SK-N-SH treated with all-trans-retinoic acid at 6 μM for 48 hours (cell line): ENCODE data around the gene TMEM237.
A peak's percentile ranks its signal among the peaks of the same experiment; 100 is the strongest.

Experiments used
- ATAC-seq: fragments of 200-7000 bp; cut with Tn5 transposase; 3 replicates; pipeline ENCODE4 v1.9.1; 2020; ENCODE audit warnings: mild to moderate bottlenecking, moderate library complexity
- BACH2 ChIP-seq: fragments of 250-450 bp; sonication (Bioruptor Pico); IDR thresholded peaks from 2 replicates; pipeline ENCODE4 v1.9.0; 2021; ENCODE audit warnings: mild to moderate bottlenecking, borderline replicate concordance
- CSDC2 ChIP-seq: fragments of 250-450 bp; sonication (Bioruptor Pico); IDR thresholded peaks from 2 replicates; pipeline ENCODE4 v1.5.0; 2020; ENCODE audit warnings: mild to moderate bottlenecking, moderate library complexity
- ESRRG ChIP-seq: fragments of 250-450 bp; sonication (Bioruptor Pico); IDR thresholded peaks from 2 replicates; pipeline ENCODE4 v1.6.1; 2021; ENCODE audit warnings: mild to moderate bottlenecking
- GLIS3 ChIP-seq: fragments of 250-450 bp; sonication (Bioruptor Pico); IDR thresholded peaks from 2 replicates; pipeline ENCODE4 v1.5.0; 2020; ENCODE audit warnings: mild to moderate bottlenecking, moderate library complexity
- ISL1 ChIP-seq: fragments of 250-450 bp; sonication (Bioruptor Pico); IDR thresholded peaks from 2 replicates; pipeline ENCODE4 v2.1.2; 2022; ENCODE audit warnings: mild to moderate bottlenecking, moderate library complexity
- OSR1 ChIP-seq: fragments of 250-450 bp; sonication (Bioruptor Pico); IDR thresholded peaks from 2 replicates; pipeline ENCODE4 v1.8.0; 2022; ENCODE audit warnings: moderate library complexity, mild to moderate bottlenecking, inconsistent platforms
- PPARA ChIP-seq: fragments of 250-450 bp; sonication (Bioruptor Pico); IDR thresholded peaks from 2 replicates; pipeline ENCODE4 v1.5.0; 2020; ENCODE audit warnings: mild to moderate bottlenecking, borderline replicate concordance
- SNAI2 ChIP-seq: fragments of 250-450 bp; sonication (Bioruptor Pico); IDR thresholded peaks from 2 replicates; pipeline ENCODE4 v1.5.0; 2020; ENCODE audit warnings: mild to moderate bottlenecking, moderate library complexity
- TCF4 ChIP-seq: fragments of 250-450 bp; sonication (Bioruptor Pico); IDR thresholded peaks from 2 replicates; pipeline ENCODE4 v1.8.0; 2021; ENCODE audit warnings: mild to moderate bottlenecking, moderate library complexity, borderline replicate concordance
- TOX ChIP-seq: fragments of 250-450 bp; sonication (Bioruptor Pico); IDR thresholded peaks from 2 replicates; pipeline ENCODE4 v1.8.0; 2021; ENCODE audit warnings: mild to moderate bottlenecking, moderate library complexity, borderline replicate concordance
- ZC3H10 ChIP-seq: fragments of 250-450 bp; sonication (Bioruptor Pico); IDR thresholded peaks from 2 replicates; pipeline ENCODE4 v1.5.1; 2021; ENCODE audit warnings: mild to moderate bottlenecking, moderate library complexity
- ZFP3 ChIP-seq: fragments of 250-450 bp; sonication (Bioruptor Pico); IDR thresholded peaks from 2 replicates; pipeline ENCODE4 v1.5.0; 2020; ENCODE audit warnings: mild to moderate bottlenecking, moderate library complexity
- ZFP30 ChIP-seq: fragments of 450-650 bp; formaldehyde crosslinking; IDR thresholded peaks from 2 replicates; pipeline ENCODE4 v1.5.0; 2022; ENCODE audit warnings: mild to moderate bottlenecking, moderate library complexity
- ZNF565 ChIP-seq: fragments of 450-650 bp; formaldehyde crosslinking; conservative IDR thresholded peaks from 2 replicates; pipeline ENCODE4 v1.5.0; 2020; ENCODE audit warnings: low read depth, mild to moderate bottlenecking, moderate library complexity
- ZNF70 ChIP-seq: fragments of 450-650 bp; formaldehyde crosslinking; IDR thresholded peaks from 2 replicates; pipeline ENCODE4 v1.5.0; 2020; ENCODE audit warnings: mild to moderate bottlenecking, moderate library complexity
- ZNF8 ChIP-seq: fragments of 450-650 bp; formaldehyde crosslinking; IDR thresholded peaks from 2 replicates; pipeline ENCODE4 v1.5.0; 2020; ENCODE audit warnings: mild to moderate bottlenecking, moderate library complexity
- TF ChIP-seq, protein P1 (sequence below): fragments of 250-450 bp; sonication (Bioruptor Pico); IDR thresholded peaks from 2 replicates; pipeline ENCODE4 v1.5.0; 2020; ENCODE audit warnings: mild to moderate bottlenecking, moderate library complexity
- TF ChIP-seq, protein P2 (sequence below): fragments of 250-450 bp; sonication (Bioruptor Pico); IDR thresholded peaks from 2 replicates; pipeline ENCODE4 v1.5.1; 2021; ENCODE audit warnings: mild to moderate bottlenecking, moderate library complexity
- TF ChIP-seq, protein P3 (sequence below): fragments of 250-450 bp; sonication (Bioruptor Pico); IDR thresholded peaks from 2 replicates; pipeline ENCODE4 v1.8.0; 2020; ENCODE audit warnings: mild to moderate bottlenecking, moderate library complexity, borderline replicate concordance
- TF ChIP-seq, protein P4 (sequence below): fragments of 250-450 bp; sonication (Bioruptor Pico); IDR thresholded peaks from 2 replicates; pipeline ENCODE4 v1.5.1; 2020; ENCODE audit warnings: low read depth, mild to moderate bottlenecking, moderate library complexity
- TF ChIP-seq, protein P5 (sequence below): fragments of 250-450 bp; sonication (Bioruptor Pico); IDR thresholded peaks from 2 replicates; pipeline ENCODE4 v1.8.0; 2021; ENCODE audit warnings: low read depth, mild to moderate bottlenecking, moderate library complexity, borderline replicate concordance

TMEM237 gene

DNA sequence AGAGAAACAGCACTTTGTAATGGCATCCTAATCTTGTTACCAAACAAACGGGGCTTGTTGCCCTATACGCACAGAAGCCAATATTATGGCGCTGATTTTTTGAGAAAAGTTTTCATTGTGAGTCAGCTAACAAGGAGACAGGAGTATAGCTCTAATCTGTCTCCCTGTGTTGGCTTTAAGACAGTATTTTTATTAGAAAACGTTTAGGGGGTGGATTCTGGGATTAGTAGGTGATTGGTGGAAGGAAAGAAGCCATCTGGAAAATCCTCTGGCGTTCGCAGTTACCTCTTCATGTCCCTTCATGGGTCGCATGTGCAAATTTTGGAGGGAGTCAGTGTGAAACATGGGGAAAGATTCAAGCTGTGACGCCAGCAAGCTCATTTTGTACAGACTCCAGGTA lies 698 bp upstream of the TMEM237 start:
- peak; percentile 44 for ATAC-seq
- TF ChIP-seq, protein P1, sequence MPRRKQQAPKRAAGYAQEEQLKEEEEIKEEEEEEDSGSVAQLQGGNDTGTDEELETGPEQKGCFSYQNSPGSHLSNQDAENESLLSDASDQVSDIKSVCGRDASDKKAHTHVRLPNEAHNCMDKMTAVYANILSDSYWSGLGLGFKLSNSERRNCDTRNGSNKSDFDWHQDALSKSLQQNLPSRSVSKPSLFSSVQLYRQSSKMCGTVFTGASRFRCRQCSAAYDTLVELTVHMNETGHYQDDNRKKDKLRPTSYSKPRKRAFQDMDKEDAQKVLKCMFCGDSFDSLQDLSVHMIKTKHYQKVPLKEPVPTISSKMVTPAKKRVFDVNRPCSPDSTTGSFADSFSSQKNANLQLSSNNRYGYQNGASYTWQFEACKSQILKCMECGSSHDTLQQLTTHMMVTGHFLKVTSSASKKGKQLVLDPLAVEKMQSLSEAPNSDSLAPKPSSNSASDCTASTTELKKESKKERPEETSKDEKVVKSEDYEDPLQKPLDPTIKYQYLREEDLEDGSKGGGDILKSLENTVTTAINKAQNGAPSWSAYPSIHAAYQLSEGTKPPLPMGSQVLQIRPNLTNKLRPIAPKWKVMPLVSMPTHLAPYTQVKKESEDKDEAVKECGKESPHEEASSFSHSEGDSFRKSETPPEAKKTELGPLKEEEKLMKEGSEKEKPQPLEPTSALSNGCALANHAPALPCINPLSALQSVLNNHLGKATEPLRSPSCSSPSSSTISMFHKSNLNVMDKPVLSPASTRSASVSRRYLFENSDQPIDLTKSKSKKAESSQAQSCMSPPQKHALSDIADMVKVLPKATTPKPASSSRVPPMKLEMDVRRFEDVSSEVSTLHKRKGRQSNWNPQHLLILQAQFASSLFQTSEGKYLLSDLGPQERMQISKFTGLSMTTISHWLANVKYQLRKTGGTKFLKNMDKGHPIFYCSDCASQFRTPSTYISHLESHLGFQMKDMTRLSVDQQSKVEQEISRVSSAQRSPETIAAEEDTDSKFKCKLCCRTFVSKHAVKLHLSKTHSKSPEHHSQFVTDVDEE, result 0 out of 2 replicates have a peak, but pooled peaks have one; percentile 28
- TF ChIP-seq GLIS3 (no peak), TCF4 (no peak), ZNF8 (CRISPR knock-in tag) (no peak), TOX (CRISPR knock-in tag) (no peak), BACH2 (CRISPR knock-in tag) (no peak), ZFP30 (CRISPR knock-in tag) (no peak), ZFP3 (CRISPR knock-in tag) (0 out of 2 replicates have a peak, but pooled peaks have one; percentile 60), CSDC2 (no peak)

DNA sequence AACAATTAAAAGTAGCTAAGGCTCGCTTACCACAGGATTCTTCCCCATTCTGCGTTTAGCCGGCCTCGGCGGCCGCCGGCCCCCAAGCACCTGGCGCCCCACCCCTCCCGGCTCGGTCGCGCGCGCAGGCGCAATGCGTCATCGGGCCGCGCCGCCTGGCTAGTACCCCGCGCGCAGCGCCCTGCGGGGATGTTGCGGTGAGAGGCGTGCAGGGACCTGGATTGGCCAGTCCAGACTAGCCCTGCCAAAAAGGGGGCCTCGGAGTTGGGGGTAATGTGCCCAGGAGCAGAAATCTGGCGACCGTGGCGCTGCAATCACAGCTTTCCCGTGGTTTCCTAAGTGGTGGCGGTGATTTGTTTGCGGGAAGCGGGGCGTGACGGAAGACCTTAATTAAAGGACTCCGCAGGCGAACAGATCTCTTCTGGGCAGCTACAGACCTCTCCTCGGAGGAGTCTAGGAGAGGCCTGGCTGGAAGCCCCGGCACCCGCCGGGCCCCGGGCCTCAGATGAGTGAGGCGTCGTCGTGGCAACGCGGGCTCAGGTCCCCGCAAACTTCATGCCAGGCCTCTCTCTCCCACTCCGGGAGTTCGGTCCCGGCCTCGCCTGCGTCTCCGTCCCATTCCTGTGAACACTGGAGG lies 606 bp downstream of the TMEM237 start:
- peak; percentile 81 for ATAC-seq
- no peak for TF ChIP-seq ZFP30 (CRISPR knock-in tag)
- TF ChIP-seq, protein P1, result no peak
- no peak for TF ChIP-seq OSR1 (CRISPR knock-in tag)
- TF ChIP-seq PPARA (CRISPR knock-in tag), result no peak
- TF ChIP-seq, protein P2, sequence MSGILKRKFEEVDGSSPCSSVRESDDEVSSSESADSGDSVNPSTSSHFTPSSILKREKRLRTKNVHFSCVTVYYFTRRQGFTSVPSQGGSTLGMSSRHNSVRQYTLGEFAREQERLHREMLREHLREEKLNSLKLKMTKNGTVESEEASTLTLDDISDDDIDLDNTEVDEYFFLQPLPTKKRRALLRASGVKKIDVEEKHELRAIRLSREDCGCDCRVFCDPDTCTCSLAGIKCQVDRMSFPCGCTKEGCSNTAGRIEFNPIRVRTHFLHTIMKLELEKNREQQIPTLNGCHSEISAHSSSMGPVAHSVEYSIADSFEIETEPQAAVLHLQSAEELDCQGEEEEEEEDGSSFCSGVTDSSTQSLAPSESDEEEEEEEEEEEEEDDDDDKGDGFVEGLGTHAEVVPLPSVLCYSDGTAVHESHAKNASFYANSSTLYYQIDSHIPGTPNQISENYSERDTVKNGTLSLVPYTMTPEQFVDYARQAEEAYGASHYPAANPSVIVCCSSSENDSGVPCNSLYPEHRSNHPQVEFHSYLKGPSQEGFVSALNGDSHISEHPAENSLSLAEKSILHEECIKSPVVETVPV (CRISPR knock-in tag), result no peak
- TF ChIP-seq, protein P3, sequence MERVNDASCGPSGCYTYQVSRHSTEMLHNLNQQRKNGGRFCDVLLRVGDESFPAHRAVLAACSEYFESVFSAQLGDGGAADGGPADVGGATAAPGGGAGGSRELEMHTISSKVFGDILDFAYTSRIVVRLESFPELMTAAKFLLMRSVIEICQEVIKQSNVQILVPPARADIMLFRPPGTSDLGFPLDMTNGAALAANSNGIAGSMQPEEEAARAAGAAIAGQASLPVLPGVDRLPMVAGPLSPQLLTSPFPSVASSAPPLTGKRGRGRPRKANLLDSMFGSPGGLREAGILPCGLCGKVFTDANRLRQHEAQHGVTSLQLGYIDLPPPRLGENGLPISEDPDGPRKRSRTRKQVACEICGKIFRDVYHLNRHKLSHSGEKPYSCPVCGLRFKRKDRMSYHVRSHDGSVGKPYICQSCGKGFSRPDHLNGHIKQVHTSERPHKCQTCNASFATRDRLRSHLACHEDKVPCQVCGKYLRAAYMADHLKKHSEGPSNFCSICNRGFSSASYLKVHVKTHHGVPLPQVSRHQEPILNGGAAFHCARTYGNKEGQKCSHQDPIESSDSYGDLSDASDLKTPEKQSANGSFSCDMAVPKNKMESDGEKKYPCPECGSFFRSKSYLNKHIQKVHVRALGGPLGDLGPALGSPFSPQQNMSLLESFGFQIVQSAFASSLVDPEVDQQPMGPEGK (CRISPR knock-in tag), result no peak
- 0 out of 2 replicates have a peak, but pooled peaks have one; percentile 64 for TF ChIP-seq SNAI2
- 0 out of 2 replicates have a peak, but pooled peaks have one; percentile 20 for TF ChIP-seq ESRRG
- no peak for TF ChIP-seq CSDC2
- no peak for TF ChIP-seq ZC3H10 (CRISPR knock-in tag)
- TF ChIP-seq, protein P4, sequence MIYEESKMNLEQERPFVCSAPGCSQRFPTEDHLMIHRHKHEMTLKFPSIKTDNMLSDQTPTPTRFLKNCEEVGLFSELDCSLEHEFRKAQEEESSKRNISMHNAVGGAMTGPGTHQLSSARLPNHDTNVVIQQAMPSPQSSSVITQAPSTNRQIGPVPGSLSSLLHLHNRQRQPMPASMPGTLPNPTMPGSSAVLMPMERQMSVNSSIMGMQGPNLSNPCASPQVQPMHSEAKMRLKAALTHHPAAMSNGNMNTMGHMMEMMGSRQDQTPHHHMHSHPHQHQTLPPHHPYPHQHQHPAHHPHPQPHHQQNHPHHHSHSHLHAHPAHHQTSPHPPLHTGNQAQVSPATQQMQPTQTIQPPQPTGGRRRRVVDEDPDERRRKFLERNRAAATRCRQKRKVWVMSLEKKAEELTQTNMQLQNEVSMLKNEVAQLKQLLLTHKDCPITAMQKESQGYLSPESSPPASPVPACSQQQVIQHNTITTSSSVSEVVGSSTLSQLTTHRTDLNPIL (CRISPR knock-in tag), result no peak
- TF ChIP-seq, all 23 proteins: peak for 2

DNA sequence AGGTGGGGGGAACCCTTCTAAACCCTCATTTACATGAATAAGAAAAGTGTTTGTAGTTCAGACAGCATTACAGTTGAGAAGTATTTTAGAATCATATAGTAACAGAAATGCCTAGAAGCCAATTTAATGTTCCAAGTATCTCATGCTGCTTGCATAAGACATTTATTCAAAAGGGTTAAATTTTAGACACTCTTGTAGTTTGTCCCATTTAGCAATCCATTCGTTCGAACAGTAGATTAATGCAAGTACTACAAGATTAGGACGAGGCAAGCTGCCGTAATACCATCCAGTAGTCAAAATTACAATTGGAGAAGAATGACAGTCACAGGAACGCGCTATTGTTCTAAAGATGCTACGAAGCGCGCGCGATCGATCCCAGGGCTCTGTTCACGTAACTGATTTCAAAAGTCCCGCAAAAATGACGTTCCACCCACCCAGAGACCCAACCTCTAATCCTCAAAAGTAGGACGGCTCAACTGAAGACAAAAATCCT lies 1.2 kb downstream of the TMEM237 start:
- ATAC-seq, result no peak; the same call in 2 of the 3 replicates
- TF ChIP-seq ISL1, result no peak
- no peak for TF ChIP-seq ZNF70 (CRISPR knock-in tag)
- no peak for TF ChIP-seq ZFP3 (CRISPR knock-in tag)
- no peak for TF ChIP-seq TOX (CRISPR knock-in tag)
- TF ChIP-seq PPARA (CRISPR knock-in tag), result no peak
- no peak for TF ChIP-seq ZNF8 (CRISPR knock-in tag)
- TF ChIP-seq GLIS3, result no peak
- TF ChIP-seq, protein P2 (CRISPR knock-in tag), result no peak
- TF ChIP-seq, protein P5, sequence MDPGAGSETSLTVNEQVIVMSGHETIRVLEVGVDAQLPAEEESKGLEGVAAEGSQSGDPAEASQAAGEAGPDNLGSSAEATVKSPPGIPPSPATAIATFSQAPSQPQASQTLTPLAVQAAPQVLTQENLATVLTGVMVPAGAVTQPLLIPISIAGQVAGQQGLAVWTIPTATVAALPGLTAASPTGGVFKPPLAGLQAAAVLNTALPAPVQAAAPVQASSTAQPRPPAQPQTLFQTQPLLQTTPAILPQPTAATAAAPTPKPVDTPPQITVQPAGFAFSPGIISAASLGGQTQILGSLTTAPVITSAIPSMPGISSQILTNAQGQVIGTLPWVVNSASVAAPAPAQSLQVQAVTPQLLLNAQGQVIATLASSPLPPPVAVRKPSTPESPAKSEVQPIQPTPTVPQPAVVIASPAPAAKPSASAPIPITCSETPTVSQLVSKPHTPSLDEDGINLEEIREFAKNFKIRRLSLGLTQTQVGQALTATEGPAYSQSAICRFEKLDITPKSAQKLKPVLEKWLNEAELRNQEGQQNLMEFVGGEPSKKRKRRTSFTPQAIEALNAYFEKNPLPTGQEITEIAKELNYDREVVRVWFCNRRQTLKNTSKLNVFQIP (CRISPR knock-in tag), result no peak
- no peak for TF ChIP-seq OSR1 (CRISPR knock-in tag)
- TF ChIP-seq ZNF565 (CRISPR knock-in tag), result no peak
- TF ChIP-seq ZFP30 (CRISPR knock-in tag), result no peak
- no peak for TF ChIP-seq TCF4
- no peak for TF ChIP-seq ESRRG
- no peak for TF ChIP-seq BACH2 (CRISPR knock-in tag)
- TF ChIP-seq, all 23 proteins: peak for 0
